ENCODE results near the gene HDAC11.

HDAC11 gene

GRCh38 chr3:13516760-13517135 is 36.6 kb downstream of the HDAC11 start:
- no peak overlapping the region for H3K27ac ChIP-seq (ENCODE audit: low read length)
- no peak for TF ChIP-seq CTCF (IDR thresholded peaks at IDR 0.05; ENCODE audit: low read length)
- no peak for TF ChIP-seq EZH2phosphoT487 (IDR thresholded peaks at IDR 0.05; ENCODE audit: low read length)
- TF ChIP-seq EZH2 (optimal IDR thresholded peaks at IDR 0.05; ENCODE audit: low read depth, low read length) = no peak
- no peak for DNase-seq
- no peak overlapping the region for H3K4me2 ChIP-seq (ENCODE audit: low read depth, low read length)
- H3K9me2 ChIP-seq (replicated peaks; ENCODE audit: insufficient read depth, low read length) = no peaks in the 10 kb centered on the region
- H4K20me1 ChIP-seq (ENCODE audit: insufficient read depth, low read length) = no peaks in the 10 kb centered on the region
- H3K27me3 ChIP-seq (replicated peaks; ENCODE audit: insufficient read depth, low read length) = peaks cover 98% of the 10 kb centered on the region
- H3K9me3 ChIP-seq (replicated peaks; ENCODE audit: insufficient read depth, low read length) = no peaks in the 10 kb centered on the region
- no peaks in the 10 kb centered on the region for H3K4me1 ChIP-seq (ENCODE audit: low read length)
- no peaks in the 10 kb centered on the region for H3F3A ChIP-seq (ENCODE audit: insufficient read depth, low read length)
- no peak overlapping the region for H2AFZ ChIP-seq (ENCODE audit: low read length)
- no peak overlapping the region for H3K4me3 ChIP-seq (ENCODE audit: low read length)
- H3K79me2 ChIP-seq (ENCODE audit: low read length) = no peaks in the 10 kb centered on the region
- H3K9ac ChIP-seq (ENCODE audit: low read length) = no peak overlapping the region
- H3K36me3 ChIP-seq (replicated peaks; ENCODE audit: insufficient read depth, low read length) = no peaks in the 10 kb centered on the region

GRCh38 chr3:13517253-13517977 is 37.3 kb downstream of the HDAC11 start:
- Histone ChIP-seq H3K4me2 (ENCODE audit: low read depth, low read length) (no peak overlapping the region), H3K4me1 (ENCODE audit: low read length) (no peaks in the 10 kb centered on the region), H4K20me1 (ENCODE audit: insufficient read depth, low read length) (no peaks in the 10 kb centered on the region), H3F3A (ENCODE audit: insufficient read depth, low read length) (no peaks in the 10 kb centered on the region), H2AFZ (ENCODE audit: low read length) (no peak overlapping the region), H3K9ac (ENCODE audit: low read length) (no peak overlapping the region), H3K4me3 (ENCODE audit: low read length) (no peak overlapping the region), H3K27me3 (replicated peaks; ENCODE audit: insufficient read depth, low read length) (peaks cover 97% of the 10 kb centered on the region), H3K79me2 (ENCODE audit: low read length) (no peaks in the 10 kb centered on the region), H3K9me3 (replicated peaks; ENCODE audit: insufficient read depth, low read length) (no peaks in the 10 kb centered on the region), H3K36me3 (replicated peaks; ENCODE audit: insufficient read depth, low read length) (no peaks in the 10 kb centered on the region), H3K9me2 (replicated peaks; ENCODE audit: insufficient read depth, low read length) (no peaks in the 10 kb centered on the region), H3K27ac (ENCODE audit: low read length) (no peak overlapping the region)
- no peak for DNase-seq
- no peak for TF ChIP-seq EZH2 (optimal IDR thresholded peaks at IDR 0.05; ENCODE audit: low read depth, low read length)
- no peak for TF ChIP-seq EZH2phosphoT487 (IDR thresholded peaks at IDR 0.05; ENCODE audit: low read length)
- no peak for TF ChIP-seq CTCF (IDR thresholded peaks at IDR 0.05; ENCODE audit: low read length)

- Histone ChIP-seq H3K9ac (ENCODE audit: low read length) (no peak overlapping the region), H3K79me2 (ENCODE audit: low read length) (no peaks in the 10 kb centered on the region), H3F3A (ENCODE audit: insufficient read depth, low read length) (no peaks in the 10 kb centered on the region), H4K20me1 (ENCODE audit: insufficient read depth, low read length) (no peaks in the 10 kb centered on the region), H3K4me3 (ENCODE audit: low read length) (no peak overlapping the region), H3K27ac (ENCODE audit: low read length) (no peak overlapping the region), H2AFZ (ENCODE audit: low read length) (no peak overlapping the region), H3K4me2 (ENCODE audit: low read depth, low read length) (no peak overlapping the region), H3K36me3 (replicated peaks; ENCODE audit: insufficient read depth, low read length) (no peaks in the 10 kb centered on the region), H3K9me2 (replicated peaks; ENCODE audit: insufficient read depth, low read length) (no peaks in the 10 kb centered on the region), H3K9me3 (replicated peaks; ENCODE audit: insufficient read depth, low read length) (no peaks in the 10 kb centered on the region), H3K27me3 (replicated peaks; ENCODE audit: insufficient read depth, low read length) (peaks cover 99% of the 10 kb centered on the region), H3K4me1 (ENCODE audit: low read length) (no peaks in the 10 kb centered on the region)
- no peak for DNase-seq
- no peak for TF ChIP-seq EZH2phosphoT487 (IDR thresholded peaks at IDR 0.05; ENCODE audit: low read length)
- TF ChIP-seq EZH2 (optimal IDR thresholded peaks at IDR 0.05; ENCODE audit: low read depth, low read length) = no peak
- no peak for TF ChIP-seq CTCF (IDR thresholded peaks at IDR 0.05; ENCODE audit: low read length)
Observed at GRCh38 chr3:13518516-13518953, 38.4 kb downstream of the HDAC11 start.

Data from MM.1S (cell line).